ENCODE measurements around the gene CTXN3.

CTXN3 gene

DNA sequence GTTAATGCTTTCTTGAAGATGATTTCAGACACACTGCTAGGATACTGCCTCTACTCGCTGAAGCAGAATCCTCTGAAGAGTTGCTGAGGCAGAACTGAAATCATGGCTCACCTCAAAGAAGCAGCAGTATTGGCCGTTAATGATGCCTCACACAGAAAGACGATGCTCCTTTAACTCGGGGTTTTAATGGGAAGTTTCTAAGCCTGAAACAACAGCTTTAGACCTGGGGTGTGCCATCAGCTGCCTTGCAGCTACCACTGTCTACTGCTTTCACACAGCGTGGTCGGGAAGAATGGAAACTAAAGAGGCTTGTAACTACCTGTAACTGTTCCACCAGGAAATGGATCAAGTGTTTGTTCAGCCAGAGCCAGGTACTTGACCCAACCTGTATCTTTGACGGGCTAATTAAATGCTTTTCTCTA is at the start of gene CTXN3:
CTXN3 (plus strand) TSS at position 65 of the 422 bp plus-strand sequence. CDS start 8,440 bp downstream, outside the sequence.
- Histone ChIP-seq H3K4me3 (ENCODE audit: low read depth, low read length) (no peak within 1 kb of the TSS), H3K27ac (ENCODE audit: low read depth, low read length) (no peak within 1 kb of the TSS), H3K4me1 (ENCODE audit: control insufficient read depth, insufficient read depth, low read length, unreplicated experiment) (peaks cover 4% of the 10 kb centered on the region), H2AFZ (ENCODE audit: low read length, unreplicated experiment) (no peak within 1 kb of the TSS), H3K36me3 (ENCODE audit: insufficient read depth, low read length) (no peaks in the 10 kb centered on the region), H3K79me2 (ENCODE audit: control insufficient read depth, insufficient read depth, low read length, unreplicated experiment) (no peaks in the 10 kb centered on the region), H3K27me3 (ENCODE audit: insufficient read depth, low read length) (0 out of 2 replicates have a peak, but pooled peaks cover 3% of the 10 kb centered on the region)

- Histone ChIP-seq H3K4me3 (ENCODE audit: low read depth, low read length) (no peak overlapping the region), H2AFZ (ENCODE audit: low read length, unreplicated experiment) (no peak overlapping the region), H3K4me1 (ENCODE audit: control insufficient read depth, insufficient read depth, low read length, unreplicated experiment) (no peaks in the 10 kb centered on the region), H3K79me2 (ENCODE audit: control insufficient read depth, insufficient read depth, low read length, unreplicated experiment) (no peaks in the 10 kb centered on the region), H3K27me3 (ENCODE audit: insufficient read depth, low read length) (no peaks in the 10 kb centered on the region; the same call in 1 of the 2 replicates), H3K27ac (ENCODE audit: low read depth, low read length) (no peak overlapping the region), H3K36me3 (ENCODE audit: insufficient read depth, low read length) (no peaks in the 10 kb centered on the region)
These were observed 49.6 kb upstream of the CTXN3 start for GRCh38 chr5:127599320-127599719.

DNA sequence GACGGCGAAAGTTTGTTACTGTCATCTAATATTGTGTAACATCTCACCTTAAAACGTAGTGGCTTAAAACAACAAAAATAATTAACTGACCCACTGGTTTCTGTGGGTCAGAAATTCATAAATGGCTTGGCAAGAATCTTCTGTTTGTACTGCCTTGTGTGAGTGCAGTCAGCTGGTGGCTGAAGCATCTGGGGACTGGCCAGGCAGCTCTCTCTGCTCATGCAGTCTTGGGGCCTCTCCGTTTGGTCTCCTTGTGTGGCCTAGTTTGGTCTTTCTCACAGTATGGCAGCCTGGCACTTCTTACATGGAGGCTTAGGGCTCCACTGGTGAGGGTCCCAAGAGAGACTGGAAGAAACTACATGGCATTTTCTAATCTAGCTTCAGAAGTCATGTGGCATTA is 49.0 kb upstream of the CTXN3 start:
- Histone ChIP-seq H3K4me1 (ENCODE audit: control insufficient read depth, insufficient read depth, low read length, unreplicated experiment) (no peaks in the 10 kb centered on the region), H3K79me2 (ENCODE audit: control insufficient read depth, insufficient read depth, low read length, unreplicated experiment) (no peaks in the 10 kb centered on the region), H3K4me3 (ENCODE audit: low read depth, low read length) (no peak overlapping the region), H3K36me3 (ENCODE audit: insufficient read depth, low read length) (no peaks in the 10 kb centered on the region), H3K27ac (ENCODE audit: low read depth, low read length) (no peak overlapping the region), H3K27me3 (ENCODE audit: insufficient read depth, low read length) (no peaks in the 10 kb centered on the region; the same call in 1 of the 2 replicates), H2AFZ (ENCODE audit: low read length, unreplicated experiment) (no peak overlapping the region)

DNA sequence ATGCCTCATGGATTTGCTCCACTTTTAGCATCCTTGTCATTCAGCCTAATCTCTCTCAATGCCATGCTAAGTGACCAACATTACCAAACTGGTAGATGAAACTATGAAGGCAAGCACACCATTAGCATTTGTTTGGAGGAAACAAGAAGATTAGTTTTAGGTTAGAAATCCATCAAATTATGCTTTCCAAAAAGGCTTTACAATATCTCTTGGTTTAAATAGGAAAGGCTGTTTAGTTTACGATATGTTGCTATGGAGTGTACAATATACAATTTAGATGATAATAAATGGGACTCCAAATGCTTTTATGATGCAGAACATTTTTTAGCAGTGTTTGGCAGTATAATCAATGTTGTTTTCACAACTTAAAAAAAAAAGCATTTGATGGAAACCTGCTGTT is 47.8 kb upstream of the CTXN3 start:
- Histone ChIP-seq H3K79me2 (ENCODE audit: control insufficient read depth, insufficient read depth, low read length, unreplicated experiment) (no peaks in the 10 kb centered on the region), H3K4me1 (ENCODE audit: control insufficient read depth, insufficient read depth, low read length, unreplicated experiment) (no peaks in the 10 kb centered on the region), H2AFZ (ENCODE audit: low read length, unreplicated experiment) (no peak overlapping the region)

GRCh38 chr5:127601601-127602000 is 47.3 kb upstream of the CTXN3 start:
- H3K36me3 ChIP-seq (ENCODE audit: insufficient read depth, low read length) = no peaks in the 10 kb centered on the region
- no peaks in the 10 kb centered on the region for H3K4me1 ChIP-seq (ENCODE audit: control insufficient read depth, insufficient read depth, low read length, unreplicated experiment)
- H2AFZ ChIP-seq (ENCODE audit: low read length, unreplicated experiment) = no peak overlapping the region
- H3K4me3 ChIP-seq (ENCODE audit: low read depth, low read length) = no peak overlapping the region
- no peaks in the 10 kb centered on the region for H3K79me2 ChIP-seq (ENCODE audit: control insufficient read depth, insufficient read depth, low read length, unreplicated experiment)
- H3K27ac ChIP-seq (ENCODE audit: low read depth, low read length) = no peak overlapping the region
- H3K27me3 ChIP-seq (ENCODE audit: insufficient read depth, low read length) = no peaks in the 10 kb centered on the region

More for the DNA sequence above, 47.8 kb upstream of the CTXN3 start:
- H3K36me3 ChIP-seq (ENCODE audit: insufficient read depth, low read length) = no peaks in the 10 kb centered on the region
- H3K27me3 ChIP-seq (ENCODE audit: insufficient read depth, low read length) = no peaks in the 10 kb centered on the region
- H3K27ac ChIP-seq (ENCODE audit: low read depth, low read length) = no peak overlapping the region
- H3K4me3 ChIP-seq (ENCODE audit: low read depth, low read length) = no peak overlapping the region

GRCh38 chr5:127602481-127602880 is 46.4 kb upstream of the CTXN3 start:
- Histone ChIP-seq H3K36me3 (ENCODE audit: insufficient read depth, low read length) (no peaks in the 10 kb centered on the region), H3K27ac (ENCODE audit: low read depth, low read length) (no peak overlapping the region), H2AFZ (ENCODE audit: low read length, unreplicated experiment) (no peak overlapping the region), H3K79me2 (ENCODE audit: control insufficient read depth, insufficient read depth, low read length, unreplicated experiment) (no peaks in the 10 kb centered on the region), H3K27me3 (ENCODE audit: insufficient read depth, low read length) (no peaks in the 10 kb centered on the region), H3K4me3 (ENCODE audit: low read depth, low read length) (no peak overlapping the region), H3K4me1 (ENCODE audit: control insufficient read depth, insufficient read depth, low read length, unreplicated experiment) (no peaks in the 10 kb centered on the region)

GRCh38 chr5:127602896-127603844 is 45.7 kb upstream of the CTXN3 start:
- Histone ChIP-seq H3K4me3 (ENCODE audit: low read depth, low read length) (no peak overlapping the region), H3K36me3 (ENCODE audit: insufficient read depth, low read length) (no peaks in the 10 kb centered on the region), H3K79me2 (ENCODE audit: control insufficient read depth, insufficient read depth, low read length, unreplicated experiment) (no peaks in the 10 kb centered on the region), H3K27me3 (ENCODE audit: insufficient read depth, low read length) (no peaks in the 10 kb centered on the region), H2AFZ (ENCODE audit: low read length, unreplicated experiment) (no peak overlapping the region), H3K4me1 (ENCODE audit: control insufficient read depth, insufficient read depth, low read length, unreplicated experiment) (no peaks in the 10 kb centered on the region), H3K27ac (ENCODE audit: low read depth, low read length) (no peak overlapping the region)

DNA sequence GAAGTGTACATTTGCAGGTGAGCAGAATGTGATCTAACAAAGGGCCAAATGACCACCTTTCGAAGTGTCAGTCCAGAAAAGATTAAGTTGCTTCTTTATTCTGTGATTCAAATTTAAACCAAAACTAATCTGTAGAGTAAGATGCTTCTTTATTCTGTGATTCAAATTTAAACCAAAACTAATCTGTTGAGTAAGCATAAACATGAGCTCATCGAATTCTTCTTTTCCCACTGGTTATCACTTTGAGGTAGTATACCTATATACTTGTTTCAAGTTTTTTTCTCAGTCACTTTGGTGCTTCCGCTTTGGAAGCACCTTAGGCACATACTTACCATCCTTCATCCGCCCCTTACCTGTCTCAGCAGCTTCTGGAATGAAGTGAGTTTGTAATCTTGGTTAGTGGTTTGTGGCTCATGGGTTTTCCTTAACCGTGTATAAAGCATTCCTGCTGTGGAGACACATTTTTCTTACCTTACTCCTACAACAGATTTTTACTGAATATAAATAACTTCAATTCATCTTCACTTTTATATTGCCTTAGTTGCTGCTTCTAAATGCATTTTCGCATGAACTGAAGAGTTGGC is 40.7 kb upstream of the CTXN3 start:
- Histone ChIP-seq H2AFZ (ENCODE audit: low read length, unreplicated experiment) (no peak overlapping the region), H3K36me3 (ENCODE audit: insufficient read depth, low read length) (no peaks in the 10 kb centered on the region), H3K27ac (ENCODE audit: low read depth, low read length) (no peak overlapping the region), H3K4me3 (ENCODE audit: low read depth, low read length) (no peak overlapping the region), H3K4me1 (ENCODE audit: control insufficient read depth, insufficient read depth, low read length, unreplicated experiment) (peaks cover 4% of the 10 kb centered on the region), H3K79me2 (ENCODE audit: control insufficient read depth, insufficient read depth, low read length, unreplicated experiment) (no peaks in the 10 kb centered on the region), H3K27me3 (ENCODE audit: insufficient read depth, low read length) (no peaks in the 10 kb centered on the region)

- Histone ChIP-seq H3K27me3 (ENCODE audit: insufficient read depth, low read length) (no peaks in the 10 kb centered on the region), H3K36me3 (ENCODE audit: insufficient read depth, low read length) (no peaks in the 10 kb centered on the region), H3K27ac (ENCODE audit: low read depth, low read length) (no peak overlapping the region), H3K4me1 (ENCODE audit: control insufficient read depth, insufficient read depth, low read length, unreplicated experiment) (peaks cover 4% of the 10 kb centered on the region), H3K4me3 (ENCODE audit: low read depth, low read length) (no peak overlapping the region), H2AFZ (ENCODE audit: low read length, unreplicated experiment) (no peak overlapping the region), H3K79me2 (ENCODE audit: control insufficient read depth, insufficient read depth, low read length, unreplicated experiment) (no peaks in the 10 kb centered on the region)
These were observed 39.9 kb upstream of the CTXN3 start for GRCh38 chr5:127609011-127609410.

DNA sequence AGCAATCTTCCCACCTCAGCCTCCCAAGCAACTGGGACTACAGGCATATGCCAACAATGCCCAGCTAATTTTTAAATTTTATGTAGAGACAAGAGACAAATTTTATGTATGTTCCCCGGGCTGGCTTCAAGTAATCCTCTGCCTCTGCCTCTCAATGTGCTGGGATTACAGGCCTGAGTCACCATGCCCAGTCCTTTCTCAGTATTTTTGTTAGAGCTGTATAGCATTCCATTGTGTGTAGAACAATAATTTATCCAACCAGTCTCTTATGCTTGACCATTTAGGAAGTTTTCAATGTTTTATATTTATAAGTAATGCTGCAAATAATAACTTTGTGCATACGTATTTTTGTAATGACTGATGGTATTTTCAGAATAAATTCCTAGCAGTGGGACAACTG is 38.9 kb upstream of the CTXN3 start:
- H3K27me3 ChIP-seq (ENCODE audit: insufficient read depth, low read length) = no peaks in the 10 kb centered on the region
- no peak overlapping the region for H3K27ac ChIP-seq (ENCODE audit: low read depth, low read length)
- H3K4me3 ChIP-seq (ENCODE audit: low read depth, low read length) = no peak overlapping the region
- no peak overlapping the region for H2AFZ ChIP-seq (ENCODE audit: low read length, unreplicated experiment)
- H3K79me2 ChIP-seq (ENCODE audit: control insufficient read depth, insufficient read depth, low read length, unreplicated experiment) = no peaks in the 10 kb centered on the region
- H3K4me1 ChIP-seq (ENCODE audit: control insufficient read depth, insufficient read depth, low read length, unreplicated experiment) = peaks cover 4% of the 10 kb centered on the region
- no peaks in the 10 kb centered on the region for H3K36me3 ChIP-seq (ENCODE audit: insufficient read depth, low read length)
